Suppressor macrophage (primary cell): ENCODE measurements around the gene KCNQ4.

Source experiments
- DNase-seq, 4 experiments: peaks; one replicate each; pipeline ENCODE4 v3.0.0-alpha.2; 2020 to 2022

KCNQ4 gene

GRCh38 chr1:40841602-40842001 is 58.0 kb downstream of the KCNQ4 start:
- DNase-seq, result no peak

- no peak for DNase-seq
Observed at GRCh38 chr1:40842207-40842606, 58.6 kb downstream of the KCNQ4 start.

GRCh38 chr1:40842691-40843090 is 59.1 kb downstream of the KCNQ4 start:
- no peak for DNase-seq

GRCh38 chr1:40844079-40844478 is 60.5 kb downstream of the KCNQ4 start:
- DNase-seq, result no peak

GRCh38 chr1:40844887-40845878 is 61.6 kb downstream of the KCNQ4 start:
- DNase-seq, result peak in 3 of 4 experiments; percentile 6 to 29 (median 9)

- no peak for DNase-seq
Observed at GRCh38 chr1:40845895-40846294, 62.3 kb downstream of the KCNQ4 start.

- DNase-seq, result no peak
Observed at GRCh38 chr1:40847023-40847745, 63.6 kb downstream of the KCNQ4 start.

GRCh38 chr1:40848530-40849189 is 65.1 kb downstream of the KCNQ4 start:
- DNase-seq, result peak; percentile 63 to 78 (median 70)

- peak; percentile 65 to 76 (median 74) for DNase-seq
Observed at GRCh38 chr1:40849801-40850592, 66.4 kb downstream of the KCNQ4 start.

- DNase-seq, result no peak
Observed at GRCh38 chr1:40851643-40852042, 68.1 kb downstream of the KCNQ4 start.

- DNase-seq, result no peak
Observed at GRCh38 chr1:40853113-40853884, 69.7 kb downstream of the KCNQ4 start.

GRCh38 chr1:40853885-40854170 is 70.2 kb downstream of the KCNQ4 start:
- no peak for DNase-seq

GRCh38 chr1:40855513-40855912 is 71.9 kb downstream of the KCNQ4 start:
- DNase-seq, result peak in 2 of 4 experiments; percentile 17 to 32

GRCh38 chr1:40856116-40856515 is 72.5 kb downstream of the KCNQ4 start:
- no peak for DNase-seq

GRCh38 chr1:40856656-40857302 is 73.2 kb downstream of the KCNQ4 start:
- no peak for DNase-seq

- no peak for DNase-seq
Observed at GRCh38 chr1:40857737-40858136, 74.2 kb downstream of the KCNQ4 start.

- DNase-seq, result no peak
Observed at GRCh38 chr1:40858856-40859416, 75.3 kb downstream of the KCNQ4 start.

- DNase-seq, result peak; percentile 55 to 67 (median 66)
Observed at GRCh38 chr1:40860706-40861223, 77.2 kb downstream of the KCNQ4 start.

GRCh38 chr1:40861224-40862003 is 77.8 kb downstream of the KCNQ4 start:
- DNase-seq, result peak; percentile 41 to 74 (median 61)
